Liver (tissue), 3 donors: ENCODE results near the gene HEPN1.

Experiments
- CTCF ChIP-seq: fragments of 150-350 bp; IDR thresholded peaks from 2 replicates; pipeline ENCODE4 v1.5.1; 2017; ENCODE audit warnings: improper control_type of control experiment, low read depth, low read length; ENCODE audit not compliant: missing input control
- EGR1 ChIP-seq, 2 donors: IDR thresholded peaks; 2 replicates each; pipeline ENCODE4 v1.6.1; 2016 to 2018; ENCODE audit warnings: antibody characterized with exemption in 2 of 2, low read depth in 2 of 2
- HNF4A ChIP-seq, 2 donors: conservative IDR thresholded peaks; 2 replicates each; pipeline ENCODE4 v1.6.1; 2016; ENCODE audit warnings: antibody characterized with exemption in 2 of 2, mild to moderate bottlenecking in 2 of 2
- JUND ChIP-seq, 2 donors: IDR thresholded peaks; 2 replicates each; pipeline ENCODE4 v1.6.1; 2016; ENCODE audit warnings: antibody characterized with exemption in 2 of 2
- MAX ChIP-seq: IDR thresholded peaks from 2 replicates; pipeline ENCODE4 v1.6.1; 2016; ENCODE audit warnings: antibody characterized with exemption
- SP1 ChIP-seq: IDR thresholded peaks from 2 replicates; pipeline ENCODE4 v1.6.1; 2018; ENCODE audit warnings: antibody characterized with exemption, mild to moderate bottlenecking
- TAF1 ChIP-seq: conservative IDR thresholded peaks from 2 replicates; pipeline ENCODE4 v1.6.1; 2016; ENCODE audit warnings: antibody characterized with exemption, mild to moderate bottlenecking
- YY1 ChIP-seq: IDR thresholded peaks from 2 replicates; pipeline ENCODE4 v1.6.1; 2016; ENCODE audit warnings: antibody characterized with exemption, mild to moderate bottlenecking
- ZBTB33 ChIP-seq: IDR thresholded peaks from 2 replicates; pipeline ENCODE4 v1.6.1; 2016; ENCODE audit warnings: antibody characterized with exemption
- TF ChIP-seq, protein P1 (sequence below): IDR thresholded peaks from 2 replicates; pipeline ENCODE4 v1.6.1; 2016; ENCODE audit warnings: antibody characterized with exemption, mild to moderate bottlenecking
- donor health status: healthy.
- donor health status: healthy.

DNA sequence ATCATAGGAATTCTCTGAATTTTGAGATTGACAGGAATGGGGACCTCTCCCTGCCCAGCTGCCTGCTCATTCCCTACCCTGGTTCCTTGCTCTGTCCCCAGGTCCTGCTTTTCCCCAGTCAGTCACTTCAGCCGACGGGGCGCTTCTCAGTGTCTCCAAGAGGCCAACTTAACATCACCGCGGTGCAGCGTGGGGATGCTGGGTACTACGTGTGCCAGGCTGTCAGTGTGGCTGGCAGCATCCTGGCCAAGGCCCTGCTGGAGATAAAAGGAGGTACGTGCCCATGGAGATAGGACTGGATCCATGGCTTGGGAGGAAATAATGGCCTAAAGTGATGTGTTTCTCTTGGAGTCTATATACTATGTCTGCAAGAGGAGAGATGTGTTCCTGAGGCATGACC lies 46.8 kb upstream of the HEPN1 start:
- TF ChIP-seq TAF1 (no peak), ZBTB33 (no peak), CTCF (no peak), JUND (IDR thresholded peaks at IDR 0.05) (no peak), EGR1 (IDR thresholded peaks at IDR 0.05; ENCODE audit: low read depth in 2 of 2) (no peak), SP1 (no peak), MAX (no peak), YY1 (no peak), HNF4A (conservative IDR thresholded peaks at IDR 0.05) (no peak)
- TF ChIP-seq, protein P1, sequence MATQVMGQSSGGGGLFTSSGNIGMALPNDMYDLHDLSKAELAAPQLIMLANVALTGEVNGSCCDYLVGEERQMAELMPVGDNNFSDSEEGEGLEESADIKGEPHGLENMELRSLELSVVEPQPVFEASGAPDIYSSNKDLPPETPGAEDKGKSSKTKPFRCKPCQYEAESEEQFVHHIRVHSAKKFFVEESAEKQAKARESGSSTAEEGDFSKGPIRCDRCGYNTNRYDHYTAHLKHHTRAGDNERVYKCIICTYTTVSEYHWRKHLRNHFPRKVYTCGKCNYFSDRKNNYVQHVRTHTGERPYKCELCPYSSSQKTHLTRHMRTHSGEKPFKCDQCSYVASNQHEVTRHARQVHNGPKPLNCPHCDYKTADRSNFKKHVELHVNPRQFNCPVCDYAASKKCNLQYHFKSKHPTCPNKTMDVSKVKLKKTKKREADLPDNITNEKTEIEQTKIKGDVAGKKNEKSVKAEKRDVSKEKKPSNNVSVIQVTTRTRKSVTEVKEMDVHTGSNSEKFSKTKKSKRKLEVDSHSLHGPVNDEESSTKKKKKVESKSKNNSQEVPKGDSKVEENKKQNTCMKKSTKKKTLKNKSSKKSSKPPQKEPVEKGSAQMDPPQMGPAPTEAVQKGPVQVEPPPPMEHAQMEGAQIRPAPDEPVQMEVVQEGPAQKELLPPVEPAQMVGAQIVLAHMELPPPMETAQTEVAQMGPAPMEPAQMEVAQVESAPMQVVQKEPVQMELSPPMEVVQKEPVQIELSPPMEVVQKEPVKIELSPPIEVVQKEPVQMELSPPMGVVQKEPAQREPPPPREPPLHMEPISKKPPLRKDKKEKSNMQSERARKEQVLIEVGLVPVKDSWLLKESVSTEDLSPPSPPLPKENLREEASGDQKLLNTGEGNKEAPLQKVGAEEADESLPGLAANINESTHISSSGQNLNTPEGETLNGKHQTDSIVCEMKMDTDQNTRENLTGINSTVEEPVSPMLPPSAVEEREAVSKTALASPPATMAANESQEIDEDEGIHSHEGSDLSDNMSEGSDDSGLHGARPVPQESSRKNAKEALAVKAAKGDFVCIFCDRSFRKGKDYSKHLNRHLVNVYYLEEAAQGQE: no peak
